GM18499 (cell line): ENCODE results near the gene HAUS7.

Experiments
- ATAC-seq: cut with Tn5 transposase; IDR thresholded peaks from one replicate; pipeline ENCODE4 v1.9.1; 2021; ENCODE audit warnings: moderate number of reproducible peaks; ENCODE audit not compliant: insufficient read depth, unreplicated experiment

HAUS7 gene

GRCh38 chrX:153470411-153471363 lies at the start of gene HAUS7:
Gene HAUS7 (minus strand): TSS chrX:153470576. CDS start chrX:153470557, 19 bp downstream.
- peak; percentile 54 for ATAC-seq

- no peak for ATAC-seq
Measured at GRCh38 chrX:153519569-153520286, 49.4 kb upstream of the HAUS7 start.

GRCh38 chrX:153517946-153518834 lies 47.8 kb upstream of the HAUS7 start:
- ATAC-seq: no peak

GRCh38 chrX:153517423-153517822 lies 47.0 kb upstream of the HAUS7 start, which contains the start of gene ATP2B3:
Gene ATP2B3 (plus strand): TSS chrX:153517642. CDS start chrX:153536248, 18,606 bp downstream.
- no peak for ATAC-seq

GRCh38 chrX:153516073-153516472 lies 45.7 kb upstream of the HAUS7 start:
- ATAC-seq: no peak

DNA sequence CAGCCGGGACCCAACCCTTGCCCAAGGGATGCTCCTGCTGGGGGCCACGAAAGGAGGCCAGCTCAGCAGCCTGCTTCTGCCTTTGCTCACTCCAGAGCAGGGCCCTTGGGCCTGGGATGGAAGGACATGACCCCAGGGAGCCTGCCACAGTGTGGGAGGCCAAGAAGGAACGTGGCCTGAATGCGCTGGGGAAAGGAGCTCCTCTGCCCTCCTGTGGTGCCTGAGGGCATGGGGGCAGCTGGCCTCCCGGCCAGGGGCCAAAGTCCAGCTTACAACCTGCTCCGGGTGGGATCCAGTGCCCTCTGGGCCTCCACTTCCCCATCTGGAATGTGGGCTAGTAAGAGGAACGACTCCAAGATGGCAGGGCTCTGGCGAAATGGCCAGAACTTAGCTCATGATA lies 45.1 kb upstream of the HAUS7 start:
- no peak for ATAC-seq

DNA sequence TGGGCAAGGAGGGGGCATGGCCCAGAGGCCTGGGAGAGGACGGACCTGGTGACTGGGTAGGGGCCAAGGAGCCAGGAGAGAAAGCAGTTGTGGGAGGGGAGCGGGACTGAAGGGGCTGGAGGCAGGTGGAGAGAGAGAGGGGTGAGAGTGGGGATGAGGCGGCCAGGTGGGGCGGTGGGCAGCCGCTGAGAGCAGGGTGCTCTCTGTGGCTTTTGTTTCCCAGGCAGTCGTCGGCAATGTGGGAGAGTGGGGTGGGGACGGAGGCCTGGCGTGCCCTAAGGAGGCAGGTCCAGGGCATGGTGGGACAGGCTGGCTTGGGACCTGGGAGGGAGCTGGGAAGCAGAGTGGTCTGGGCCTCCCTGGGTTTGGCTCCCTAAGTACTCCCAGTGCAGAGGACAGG lies 43.9 kb upstream of the HAUS7 start:
- ATAC-seq: no peak

DNA sequence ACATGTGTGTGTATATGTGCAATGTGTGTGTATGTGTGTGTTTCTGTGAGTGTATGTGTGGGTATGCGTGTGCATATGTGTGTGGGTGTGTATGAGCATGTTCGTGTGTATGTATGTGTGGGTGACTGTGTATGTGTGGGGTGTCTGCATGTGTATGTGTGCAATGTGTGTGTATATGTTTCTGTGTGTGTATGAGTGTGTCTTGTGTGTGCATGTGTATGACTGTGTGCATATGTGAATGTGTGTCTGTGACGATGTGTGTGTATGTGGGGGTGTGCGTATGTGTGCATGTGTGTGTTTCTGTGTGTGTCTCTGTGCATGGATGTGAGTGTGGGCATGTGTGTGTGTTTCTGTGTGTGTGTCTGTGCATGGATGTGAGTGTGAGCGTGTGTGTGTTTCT lies 42.9 kb upstream of the HAUS7 start:
- ATAC-seq: no peak

DNA sequence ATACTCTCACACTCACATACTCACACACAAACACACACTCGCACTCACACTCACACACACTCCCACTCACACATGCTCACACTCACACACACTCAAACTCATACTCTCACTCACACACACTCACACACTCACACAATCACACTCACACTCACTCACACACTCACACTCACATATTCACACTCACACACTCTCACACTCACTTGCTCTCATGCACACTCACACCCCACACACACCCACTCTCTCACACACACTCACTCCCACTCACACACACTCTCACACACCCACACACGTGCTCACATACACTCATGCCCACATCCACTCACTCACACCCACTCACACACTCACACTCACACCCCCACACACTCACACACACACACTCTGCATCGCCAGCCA lies 42.1 kb upstream of the HAUS7 start:
- no peak for ATAC-seq

DNA sequence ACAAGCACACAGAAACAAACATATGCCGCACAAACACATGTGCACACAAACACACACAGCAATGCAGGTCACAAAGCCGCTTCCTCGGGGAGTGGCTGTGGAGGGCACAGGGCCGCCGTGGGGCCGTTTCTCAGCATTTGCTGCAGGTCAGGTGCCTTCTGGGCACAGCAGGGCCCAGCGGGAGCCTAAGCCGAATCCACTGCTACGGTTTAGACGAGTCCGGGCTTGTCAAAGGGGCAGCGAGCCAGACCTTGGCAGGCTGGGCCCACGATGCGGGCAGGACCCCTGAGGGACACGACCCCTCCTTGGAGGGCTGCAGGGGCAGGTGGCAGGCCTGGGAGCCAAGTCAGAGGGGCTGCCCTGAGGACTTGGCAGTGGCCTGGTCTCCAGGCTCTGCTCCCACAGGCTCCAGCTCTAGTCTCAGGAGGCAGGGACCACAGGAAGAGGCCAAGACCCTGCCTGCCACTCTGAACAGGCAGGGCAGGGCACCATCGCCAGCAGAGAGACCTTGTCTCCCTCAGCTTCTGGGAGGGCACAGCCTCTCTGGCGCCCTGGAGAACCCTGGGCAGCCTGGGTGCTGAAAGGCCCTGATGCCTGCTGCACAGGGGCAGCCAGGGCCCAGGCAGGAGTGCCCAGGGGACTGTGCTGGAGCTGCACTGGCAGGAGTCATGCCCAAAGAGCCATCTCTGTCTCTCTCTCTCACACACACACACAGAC lies 41.6 kb upstream of the HAUS7 start:
- ATAC-seq: no peak

- ATAC-seq: no peak
Measured at GRCh38 chrX:153510383-153510782, 40.0 kb upstream of the HAUS7 start.

GRCh38 chrX:153509592-153509991 lies 39.2 kb upstream of the HAUS7 start:
- no peak for ATAC-seq

DNA sequence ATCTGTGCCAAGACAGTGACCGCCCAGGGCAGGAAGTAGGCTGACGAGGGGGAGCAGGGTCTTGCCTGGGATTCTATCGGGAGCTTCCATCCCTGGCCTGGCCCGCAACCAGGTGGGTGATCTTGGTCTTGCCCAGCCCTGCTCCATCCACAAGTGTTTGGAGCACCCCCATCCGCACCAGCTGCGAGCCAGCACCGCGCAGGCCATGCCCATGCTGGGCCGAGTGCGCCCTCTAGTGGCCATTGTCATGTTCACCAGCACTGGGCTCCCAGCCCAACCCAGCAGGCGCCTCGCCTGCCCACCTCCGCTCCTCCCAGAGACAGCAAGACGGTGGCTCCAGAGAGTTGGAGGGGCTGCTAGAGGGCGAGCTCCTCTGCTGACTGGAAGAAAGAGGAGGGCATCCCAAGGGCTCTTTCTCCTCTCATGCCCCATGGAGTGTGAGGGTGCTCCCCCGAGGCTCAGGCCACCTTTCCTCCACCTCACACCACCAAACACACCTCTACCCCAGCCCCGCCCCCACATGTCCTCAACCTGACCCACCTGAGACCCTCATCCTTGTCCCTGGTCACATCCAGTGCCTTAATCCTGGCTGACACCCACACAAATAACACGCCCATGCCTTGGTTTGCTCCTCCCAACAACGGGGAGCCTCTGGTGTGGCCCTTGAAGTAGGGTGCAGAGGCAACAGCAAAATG lies 37.3 kb upstream of the HAUS7 start:
- ATAC-seq: no peak

GRCh38 chrX:153505361-153505760 lies 35.0 kb upstream of the HAUS7 start:
- no peak for ATAC-seq

DNA sequence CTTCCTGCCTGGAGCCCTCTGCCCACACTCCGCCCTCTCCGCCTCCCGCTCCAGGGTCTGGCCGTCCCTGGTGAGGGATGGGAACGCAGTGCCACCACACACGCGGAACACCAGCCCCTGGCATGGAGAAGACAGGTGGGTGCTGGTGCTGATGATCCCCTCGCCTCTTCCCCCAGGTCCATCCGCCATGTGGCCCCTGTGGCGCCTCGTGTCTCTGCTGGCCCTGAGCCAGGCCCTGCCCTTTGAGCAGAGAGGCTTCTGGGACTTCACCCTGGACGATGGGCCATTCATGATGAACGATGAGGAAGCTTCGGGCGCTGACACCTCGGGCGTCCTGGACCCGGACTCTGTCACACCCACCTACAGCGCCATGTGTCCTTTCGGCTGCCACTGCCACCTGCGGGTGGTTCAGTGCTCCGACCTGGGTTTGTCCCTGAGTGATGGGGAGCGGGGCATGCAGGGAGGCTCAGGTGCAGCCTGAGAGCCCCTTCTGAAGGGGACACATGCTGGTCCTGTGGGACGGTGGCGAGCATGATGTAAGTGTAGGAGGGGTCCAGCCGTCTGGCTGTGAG lies 34.2 kb upstream of the HAUS7 start:
- no peak for ATAC-seq

DNA sequence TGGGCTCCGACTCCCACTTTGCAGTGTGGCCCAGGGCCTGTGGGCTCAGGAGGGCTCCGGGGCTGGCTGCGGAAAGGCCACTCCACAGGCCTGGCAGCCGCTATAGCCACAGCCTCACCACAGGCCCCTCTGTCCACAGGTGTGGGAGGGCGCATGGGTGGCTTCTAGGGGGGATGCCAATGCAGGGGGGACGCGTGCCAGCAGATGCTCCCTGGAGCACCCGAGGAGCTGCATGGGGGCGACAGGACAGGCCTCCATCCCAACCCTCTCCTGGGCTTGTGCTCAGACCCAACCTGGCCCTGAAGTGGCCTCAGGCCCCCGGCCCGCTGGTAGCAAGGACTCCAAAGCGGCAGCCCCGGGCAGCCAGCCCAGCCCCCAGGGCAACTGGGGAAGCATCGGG lies 32.4 kb upstream of the HAUS7 start:
- ATAC-seq: no peak

- no peak for ATAC-seq
Measured at GRCh38 chrX:153502131-153502530, 31.8 kb upstream of the HAUS7 start.

- ATAC-seq: no peak
Measured at GRCh38 chrX:153501530-153501929, 31.2 kb upstream of the HAUS7 start.
